Suprapubic skin (tissue), 4 donors: Measurements from ENCODE around the gene EMC9. TPM values are rescaled to one million over a fixed set of nuclear protein-coding genes. Genes with fewer than 3 reads are reported as not detected.

Experiments
- DNase-seq, 2 donors: peaks; one replicate each; pipeline ENCODE4 v3.0.0-alpha.2; 2019; ENCODE audit warnings: low spot score in 2 of 2
- H3K27ac ChIP-seq: fragments of 200-600 bp; sonication (generic); one replicate; pipeline ENCODE4 v1.5.1; 2019
- H3K27me3 ChIP-seq: fragments of 200-600 bp; sonication (generic); one replicate; pipeline ENCODE4 v1.5.1; 2019
- H3K36me3 ChIP-seq: fragments of 200-600 bp; sonication (generic); one replicate; pipeline ENCODE4 v1.5.1; 2019
- H3K4me1 ChIP-seq: fragments of 200-600 bp; sonication (generic); one replicate; pipeline ENCODE4 v1.5.1; 2019
- H3K4me3 ChIP-seq: fragments of 200-600 bp; sonication (generic); one replicate; pipeline ENCODE4 v1.5.1; 2019; ENCODE audit warnings: mild to moderate bottlenecking
- H3K9me3 ChIP-seq: fragments of 200-600 bp; sonication (generic); one replicate; pipeline ENCODE4 v1.5.1; 2019
- EP300 ChIP-seq: sonication (generic); formaldehyde crosslinking; IDR thresholded peaks from one replicate; pipeline ENCODE4 v1.6.1; 2017; ENCODE audit warnings: antibody characterized with exemption
- POLR2A ChIP-seq, 2 donors: fragments of 450-650 bp; IDR thresholded peaks; one replicate each; pipeline ENCODE4 v1.6.1; 2017; ENCODE audit warnings: antibody characterized with exemption in 2 of 2, mild to moderate bottlenecking in 2 of 2, moderate library complexity in 2 of 2
- POLR2AphosphoS5 ChIP-seq, 3 donors: sonication (generic); formaldehyde crosslinking; IDR thresholded peaks; one replicate each; pipeline ENCODE4 v1.6.1; 2017; ENCODE audit warnings: antibody characterized with exemption in 3 of 3
- WGBS: methylation state at CpG from one replicate; pipeline ENCODE4 v1.1.5; 2018; 5-methylcytosine and 5-hydroxymethylcytosine counted together
- total RNA-seq, 4 donors: library from RNA; depleted of rRNA; stranded (reverse); fragments of >200 nt; gene quantifications; one replicate each; pipeline ENCODE4 v1.1.0, GENCODE V29; 2016
- TF ChIP-seq, protein P1 (sequence below), 2 donors: fragments of 200-600 bp in 1 of 2; fragments of 450-650 bp in 1 of 2; sonication (generic) in 1 of 2; IDR thresholded peaks; one replicate each; pipeline ENCODE4 v1.5.1; 2016 to 2019; ENCODE audit warnings: antibody characterized with exemption in 2 of 2, mild to moderate bottlenecking in 1 of 2, moderate library complexity in 1 of 2

Gene EMC9
- total RNA-seq, 4 donors from 2014 or later: 10.9 to 22.0 (median 14.1) TPM

DNA sequence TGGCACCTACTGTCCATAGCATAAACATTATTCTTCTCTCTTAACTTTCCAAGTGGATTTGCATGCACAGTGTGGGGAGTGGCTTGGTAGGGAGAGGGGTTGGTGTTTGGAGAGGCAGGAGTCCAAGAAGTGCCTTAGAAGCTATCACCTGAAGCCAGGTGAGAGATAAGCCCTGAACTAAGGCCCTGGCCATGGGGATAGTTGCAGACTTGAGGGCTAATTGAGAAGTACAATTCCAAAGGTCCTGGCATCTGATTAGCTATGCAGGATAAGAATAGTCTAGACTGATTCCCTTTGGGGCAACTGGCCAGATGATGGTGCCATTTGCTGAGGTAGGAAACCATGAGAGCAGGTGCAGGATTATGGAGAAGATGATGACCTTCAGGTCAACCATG lies 49.3 kb downstream of the EMC9 start:
- no peaks in the 10 kb centered on the region for H3K36me3 ChIP-seq
- no peak for DNase-seq
- no peaks in the 10 kb centered on the region for H3K9me3 ChIP-seq
- no peak overlapping the region for H3K4me3 ChIP-seq
- H3K27me3 ChIP-seq: no peaks in the 10 kb centered on the region
- H3K4me1 ChIP-seq: peaks cover 35% of the 10 kb centered on the region
- TF ChIP-seq EP300 (no peak), POLR2A (IDR thresholded peaks at IDR 0.05) (no peak)
- TF ChIP-seq, protein P1, sequence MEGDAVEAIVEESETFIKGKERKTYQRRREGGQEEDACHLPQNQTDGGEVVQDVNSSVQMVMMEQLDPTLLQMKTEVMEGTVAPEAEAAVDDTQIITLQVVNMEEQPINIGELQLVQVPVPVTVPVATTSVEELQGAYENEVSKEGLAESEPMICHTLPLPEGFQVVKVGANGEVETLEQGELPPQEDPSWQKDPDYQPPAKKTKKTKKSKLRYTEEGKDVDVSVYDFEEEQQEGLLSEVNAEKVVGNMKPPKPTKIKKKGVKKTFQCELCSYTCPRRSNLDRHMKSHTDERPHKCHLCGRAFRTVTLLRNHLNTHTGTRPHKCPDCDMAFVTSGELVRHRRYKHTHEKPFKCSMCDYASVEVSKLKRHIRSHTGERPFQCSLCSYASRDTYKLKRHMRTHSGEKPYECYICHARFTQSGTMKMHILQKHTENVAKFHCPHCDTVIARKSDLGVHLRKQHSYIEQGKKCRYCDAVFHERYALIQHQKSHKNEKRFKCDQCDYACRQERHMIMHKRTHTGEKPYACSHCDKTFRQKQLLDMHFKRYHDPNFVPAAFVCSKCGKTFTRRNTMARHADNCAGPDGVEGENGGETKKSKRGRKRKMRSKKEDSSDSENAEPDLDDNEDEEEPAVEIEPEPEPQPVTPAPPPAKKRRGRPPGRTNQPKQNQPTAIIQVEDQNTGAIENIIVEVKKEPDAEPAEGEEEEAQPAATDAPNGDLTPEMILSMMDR (IDR thresholded peaks at IDR 0.05): no peak
- H3K27ac ChIP-seq: no peak overlapping the region

DNA sequence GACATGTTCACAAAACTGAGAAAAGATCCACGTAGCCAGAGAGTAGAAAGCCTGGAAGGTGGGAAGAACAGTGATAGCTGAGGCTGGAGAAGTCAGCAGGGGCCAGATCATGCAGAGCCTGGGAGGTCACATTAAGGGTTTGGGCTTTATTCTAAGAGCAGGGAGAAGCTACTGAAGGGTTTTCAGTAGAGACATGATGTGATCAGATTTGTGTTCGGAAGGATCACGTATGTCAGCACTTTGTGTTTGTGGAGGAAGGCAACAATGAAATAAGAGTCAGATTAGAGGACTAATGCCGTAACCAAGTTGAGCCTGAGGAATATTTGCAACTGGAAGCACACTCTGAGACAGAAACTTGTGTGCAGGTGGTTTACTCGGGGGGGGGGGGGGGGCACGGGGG lies 51.5 kb downstream of the EMC9 start:
- 89% methylated on average over 6 of the region's 6 CpGs for WGBS
- H3K36me3 ChIP-seq: no peaks in the 10 kb centered on the region
- peaks cover 25% of the 10 kb centered on the region for H3K4me1 ChIP-seq
- TF ChIP-seq EP300 (no peak), POLR2AphosphoS5 (IDR thresholded peaks at IDR 0.05) (no peak)
- no peak overlapping the region for H3K4me3 ChIP-seq
- H3K27me3 ChIP-seq: no peaks in the 10 kb centered on the region
- H3K27ac ChIP-seq: no peak overlapping the region
- no peaks in the 10 kb centered on the region for H3K9me3 ChIP-seq
- no peak for DNase-seq

Other genes with a start within 250 kb of the EMC9 start
- gene DHRS4, start 187.8 kb downstream of the EMC9 start, total RNA-seq: 10 to 100 TPM; 24.0 to 35.8 (median 30.5) TPM
- gene DHRS4L2, start 152.7 kb downstream of the EMC9 start, total RNA-seq: 10 to 100 TPM; 17.5 to 27.9 (median 21.0) TPM
- 10 to 100 TPM in 1 of 4 donors, 1 to 10 TPM in 3; 5.9 to 11.2 (median 7.7) TPM for gene CARMIL3, start 89.6 kb downstream of the EMC9 start, total RNA-seq
- not detected for gene CPNE6, start 70.0 kb downstream of the EMC9 start, total RNA-seq
- 10 to 100 TPM in 3 of 4 donors, 1 to 10 TPM in 1; 9.2 to 25.1 (median 14.4) TPM for gene PCK2, start 47.3 kb downstream of the EMC9 start, total RNA-seq
- gene DCAF11, start 26.8 kb downstream of the EMC9 start, total RNA-seq: 10 to 100 TPM; 64.2 to 71.7 (median 68.3) TPM
- 1 to 10 TPM; 2.2 to 2.9 (median 2.3) TPM for gene NRL, start 26.6 kb downstream of the EMC9 start, total RNA-seq
- gene FITM1, start 10.9 kb downstream of the EMC9 start, total RNA-seq: 1 to 10 TPM in 3 of 4 donors, not detected in 1; 1.7 to 3.4 (median 2.3) TPM
- 100 to 1,000 TPM in 2 of 4 donors, 10 to 100 TPM in 2; 72.3 to 113 (median 91.1) TPM for gene PSME1, start 5.4 kb downstream of the EMC9 start, total RNA-seq
- 10 to 100 TPM; 39.3 to 75.2 (median 47.0) TPM for gene PSME2, start 5.0 kb upstream of the EMC9 start, total RNA-seq
- gene RNF31, start 5.9 kb upstream of the EMC9 start, total RNA-seq: 10 to 100 TPM; 62.3 to 97.2 (median 70.6) TPM
- 10 to 100 TPM; 31.1 to 45.2 (median 37.5) TPM for gene IRF9, start 19.7 kb upstream of the EMC9 start, total RNA-seq
- gene REC8, start 30.5 kb upstream of the EMC9 start, total RNA-seq: 10 to 100 TPM in 2 of 4 donors, 1 to 10 TPM in 2; 2.5 to 17.2 (median 10.2) TPM
- gene IPO4, start 47.2 kb upstream of the EMC9 start, total RNA-seq: 10 to 100 TPM; 43.0 to 90.5 (median 58.0) TPM
- 10 to 100 TPM; 38.1 to 58.3 (median 53.4) TPM for gene TM9SF1, start 53.9 kb upstream of the EMC9 start, total RNA-seq
- not detected for gene TSSK4, start 64.1 kb upstream of the EMC9 start, total RNA-seq
- gene CHMP4A, start 71.9 kb upstream of the EMC9 start, total RNA-seq: 10 to 100 TPM; 47.2 to 86.3 (median 63.6) TPM
- gene MDP1, start 74.5 kb upstream of the EMC9 start, total RNA-seq: 10 to 100 TPM; 10.9 to 18.2 (median 11.5) TPM
- 100 to 1,000 TPM in 3 of 4 donors, 10 to 100 TPM in 1; 54.7 to 137 (median 104) TPM for gene NEDD8, start 90.8 kb upstream of the EMC9 start, total RNA-seq
- gene GMPR2, start 91.3 kb upstream of the EMC9 start, total RNA-seq: 10 to 100 TPM; 25.4 to 49.7 (median 47.8) TPM
- gene TINF2, start 101.0 kb upstream of the EMC9 start, total RNA-seq: 10 to 100 TPM; 43.0 to 61.0 (median 54.3) TPM
- gene TGM1, start 121.6 kb upstream of the EMC9 start, total RNA-seq: 100 to 1,000 TPM; 127 to 144 (median 130) TPM
- gene RABGGTA, start 130.0 kb upstream of the EMC9 start, total RNA-seq: 10 to 100 TPM; 50.4 to 65.9 (median 53.1) TPM
- gene DHRS1, start 158.2 kb upstream of the EMC9 start, total RNA-seq: 100 to 1,000 TPM in 1 of 4 donors, 10 to 100 TPM in 3; 49.0 to 101 (median 82.1) TPM
- gene NOP9, start 158.3 kb upstream of the EMC9 start, total RNA-seq: 10 to 100 TPM; 19.8 to 31.2 (median 21.2) TPM
- gene CIDEB, start 166.4 kb upstream of the EMC9 start, total RNA-seq: 10 to 100 TPM; 23.4 to 32.7 (median 31.7) TPM
- 100 to 1,000 TPM; 131 to 184 (median 156) TPM for gene LTB4R2, start 168.5 kb upstream of the EMC9 start, total RNA-seq
- gene LTB4R, start 169.9 kb upstream of the EMC9 start, total RNA-seq: 100 to 1,000 TPM in 2 of 4 donors, 10 to 100 TPM in 2; 83.1 to 137 (median 117) TPM
- gene ADCY4, start 193.5 kb upstream of the EMC9 start, total RNA-seq: 10 to 100 TPM in 2 of 4 donors, 1 to 10 TPM in 2; 3.9 to 33.2 (median 13.9) TPM
- 10 to 100 TPM in 2 of 4 donors, 1 to 10 TPM in 2; 6.8 to 13.7 (median 11.1) TPM for gene RIPK3, start 198.4 kb upstream of the EMC9 start, total RNA-seq
- 10 to 100 TPM; 10.8 to 25.3 (median 12.2) TPM for gene NFATC4, start 226.6 kb upstream of the EMC9 start, total RNA-seq